HEK293 (cell line): ENCODE measurements around the gene FKBP8.

Experiments used
- CTCF ChIA-PET: fragments of 350-600 bp; formaldehyde crosslinking; extraction: SDS; loops from one replicate; lab custom pipeline; 2021; ENCODE audit warnings: antibody characterized with exemption; lab: Yijun Ruan, JAX
- POLR2A ChIA-PET: fragments of 300-600 bp; formaldehyde crosslinking; extraction: SDS; loops from one replicate; lab custom pipeline; 2020; ENCODE audit warnings: antibody characterized with exemption, inconsistent platforms; lab: Yijun Ruan, JAX
- H3K27ac ChIP-seq: fragments of 200-500 bp; sonication (Bioruptor generic); 2 replicates; pipeline ENCODE4 v1.5.1; 2014; ENCODE audit warnings: low read depth, low read length, control low read depth, inconsistent platforms; ENCODE audit errors: extremely low read depth
- H3K36me3 ChIP-seq, 2 experiments: fragments of 200-500 bp in 1 of 2; sonication (Bioruptor generic) in 1 of 2; 1 replicate in 1 of 2; 2 replicates in 1 of 2; pipeline ENCODE4 v1.5.1; 2014 to 2017; ENCODE audit warnings: inconsistent platforms in 2 of 2, low read length in 2 of 2; ENCODE audit not compliant: control insufficient read depth in 2 of 2, insufficient read depth in 1 of 2
- H3K4me1 ChIP-seq: fragments of 200-500 bp; sonication (Bioruptor generic); 2 replicates; pipeline ENCODE4 v1.5.1; 2014; ENCODE audit warnings: mild to moderate bottlenecking, low read length, inconsistent platforms; ENCODE audit not compliant: control insufficient read depth, insufficient read depth
- H3K4me3 ChIP-seq: 2 replicates; pipeline ENCODE4 v1.5.1; 2011; ENCODE audit warnings: low read depth, mild to moderate bottlenecking, control low read depth, low read length, moderate library complexity
- H3K9me3 ChIP-seq: fragments of 200-500 bp; sonication (Bioruptor generic); 2 replicates; pipeline ENCODE4 v1.5.1; 2014; ENCODE audit warnings: low read depth, low read length, inconsistent platforms; ENCODE audit not compliant: control insufficient read depth, insufficient read depth
- GFI1B ChIP-seq: fragments of 450-650 bp; formaldehyde crosslinking; IDR thresholded peaks from 2 replicates; pipeline ENCODE4 v1.5.1; 2016; ENCODE audit warnings: missing biosample characterization, missing genetic modification characterization
- GLIS1 ChIP-seq: fragments of 450-650 bp; formaldehyde crosslinking; IDR thresholded peaks from 2 replicates; pipeline ENCODE4 v1.5.1; 2016; ENCODE audit warnings: missing biosample characterization, missing genetic modification characterization
- KLF9 ChIP-seq: fragments of 450-650 bp; formaldehyde crosslinking; IDR thresholded peaks from 2 replicates; pipeline ENCODE4 v1.5.1; 2016; ENCODE audit warnings: missing biosample characterization, missing genetic modification characterization, low read depth
- TRIM28 ChIP-seq: IDR thresholded peaks from 2 replicates; pipeline ENCODE4 v1.6.1; 2011; ENCODE audit warnings: low read length, control low read depth, borderline replicate concordance
- ZFP3 ChIP-seq: fragments of 450-650 bp; formaldehyde crosslinking; IDR thresholded peaks from 2 replicates; pipeline ENCODE4 v1.5.1; 2016; ENCODE audit warnings: low read depth, missing biosample characterization, missing genetic modification characterization
- ZNF132 ChIP-seq: fragments of 450-650 bp; formaldehyde crosslinking; IDR thresholded peaks from 2 replicates; pipeline ENCODE4 v1.5.1; 2017; ENCODE audit warnings: missing biosample characterization, missing genetic modification characterization, borderline replicate concordance
- ZNF138 ChIP-seq: fragments of 450-650 bp; formaldehyde crosslinking; IDR thresholded peaks from 2 replicates; pipeline ENCODE4 v1.5.1; 2016; ENCODE audit warnings: missing biosample characterization, missing genetic modification characterization, borderline replicate concordance
- ZNF148 ChIP-seq: fragments of 450-650 bp; formaldehyde crosslinking; IDR thresholded peaks from 2 replicates; pipeline ENCODE4 v1.5.0; 2017; ENCODE audit warnings: missing biosample characterization, missing genetic modification characterization, borderline replicate concordance
- ZNF335 ChIP-seq: fragments of 450-650 bp; formaldehyde crosslinking; conservative IDR thresholded peaks from 2 replicates; pipeline ENCODE4 v1.5.1; 2016; ENCODE audit warnings: missing biosample characterization, missing genetic modification characterization
- ZNF423 ChIP-seq: fragments of 450-650 bp; formaldehyde crosslinking; IDR thresholded peaks from 2 replicates; pipeline ENCODE4 v1.5.1; 2016; ENCODE audit warnings: missing biosample characterization, missing genetic modification characterization
- ZNF501 ChIP-seq: fragments of 450-650 bp; formaldehyde crosslinking; IDR thresholded peaks from 2 replicates; pipeline ENCODE4 v1.5.1; 2016; ENCODE audit warnings: missing biosample characterization, missing genetic modification characterization
- ZNF544 ChIP-seq: fragments of 450-650 bp; formaldehyde crosslinking; IDR thresholded peaks from 2 replicates; pipeline ENCODE4 v1.5.0; 2017; ENCODE audit warnings: missing biosample characterization, missing genetic modification characterization
- ZNF558 ChIP-seq: fragments of 450-650 bp; formaldehyde crosslinking; IDR thresholded peaks from 2 replicates; pipeline ENCODE4 v1.5.1; 2016; ENCODE audit warnings: missing biosample characterization, missing genetic modification characterization
- ZNF596 ChIP-seq: fragments of 450-650 bp; IDR thresholded peaks from 2 replicates; pipeline ENCODE4 v1.5.0; 2018; ENCODE audit warnings: missing biosample characterization, mild to moderate bottlenecking, missing genetic modification characterization, moderate library complexity
- ZNF664 ChIP-seq: fragments of 450-650 bp; formaldehyde crosslinking; IDR thresholded peaks from 2 replicates; pipeline ENCODE4 v1.5.1; 2016; ENCODE audit warnings: missing biosample characterization, missing genetic modification characterization
- ZSCAN4 ChIP-seq: fragments of 450-650 bp; formaldehyde crosslinking; IDR thresholded peaks from 2 replicates; pipeline ENCODE4 v1.5.1; 2017; ENCODE audit warnings: missing biosample characterization, missing genetic modification characterization
- TF ChIP-seq, protein P1 (sequence below): fragments of 450-650 bp; formaldehyde crosslinking; IDR thresholded peaks from 2 replicates; pipeline ENCODE4 v1.5.1; 2016; ENCODE audit warnings: missing biosample characterization, missing genetic modification characterization
- TF ChIP-seq, protein P2 (sequence below): fragments of 450-650 bp; formaldehyde crosslinking; IDR thresholded peaks from 2 replicates; pipeline ENCODE4 v1.5.1; 2016; ENCODE audit warnings: missing biosample characterization, missing genetic modification characterization

The FKBP8 gene

GRCh38 chr19:18518639-18519038 lies 24.7 kb downstream of the FKBP8 start (continued):
- TF ChIP-seq, protein P1, sequence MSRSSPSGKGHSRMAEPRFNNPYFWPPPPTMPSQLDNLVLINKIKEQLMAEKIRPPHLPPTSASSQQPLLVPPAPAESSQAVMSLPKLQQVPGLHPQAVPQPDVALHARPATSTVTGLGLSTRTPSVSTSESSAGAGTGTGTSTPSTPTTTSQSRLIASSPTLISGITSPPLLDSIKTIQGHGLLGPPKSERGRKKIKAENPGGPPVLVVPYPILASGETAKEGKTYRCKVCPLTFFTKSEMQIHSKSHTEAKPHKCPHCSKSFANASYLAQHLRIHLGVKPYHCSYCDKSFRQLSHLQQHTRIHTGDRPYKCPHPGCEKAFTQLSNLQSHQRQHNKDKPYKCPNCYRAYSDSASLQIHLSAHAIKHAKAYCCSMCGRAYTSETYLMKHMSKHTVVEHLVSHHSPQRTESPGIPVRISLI (tag by site-specific recombination), result no peak
- TF ChIP-seq ZSCAN4 (tag by site-specific recombination), result no peak
- no peak for TF ChIP-seq TRIM28
- TF ChIP-seq, protein P2, sequence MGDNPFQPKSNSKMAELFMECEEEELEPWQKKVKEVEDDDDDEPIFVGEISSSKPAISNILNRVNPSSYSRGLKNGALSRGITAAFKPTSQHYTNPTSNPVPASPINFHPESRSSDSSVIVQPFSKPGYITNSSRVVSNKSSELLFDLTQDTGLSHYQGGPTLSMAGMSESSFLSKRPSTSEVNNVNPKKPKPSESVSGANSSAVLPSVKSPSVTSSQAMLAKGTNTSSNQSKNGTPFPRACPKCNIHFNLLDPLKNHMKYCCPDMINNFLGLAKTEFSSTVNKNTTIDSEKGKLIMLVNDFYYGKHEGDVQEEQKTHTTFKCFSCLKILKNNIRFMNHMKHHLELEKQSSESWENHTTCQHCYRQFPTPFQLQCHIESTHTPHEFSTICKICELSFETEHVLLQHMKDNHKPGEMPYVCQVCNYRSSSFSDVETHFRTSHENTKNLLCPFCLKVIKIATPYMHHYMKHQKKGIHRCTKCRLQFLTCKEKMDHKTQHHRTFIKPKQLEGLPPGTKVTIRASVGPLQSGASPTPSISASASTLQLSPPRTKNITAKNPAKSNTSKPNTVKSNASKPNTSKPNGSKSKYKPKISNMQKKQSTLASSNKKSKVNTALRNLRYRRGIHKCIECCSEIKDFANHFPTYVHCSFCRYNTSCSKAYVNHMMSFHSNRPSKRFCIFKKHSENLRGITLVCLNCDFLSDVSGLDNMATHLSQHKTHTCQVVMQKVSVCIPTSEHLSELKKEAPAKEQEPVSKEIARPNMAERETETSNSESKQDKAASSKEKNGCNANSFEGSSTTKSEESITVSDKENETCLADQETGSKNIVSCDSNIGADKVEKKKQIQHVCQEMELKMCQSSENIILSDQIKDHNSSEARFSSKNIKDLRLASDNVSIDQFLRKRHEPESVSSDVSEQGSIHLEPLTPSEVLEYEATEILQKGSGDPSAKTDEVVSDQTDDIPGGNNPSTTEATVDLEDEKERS (tag by site-specific recombination), result no peak
- no peak for TF ChIP-seq ZNF596

DNA sequence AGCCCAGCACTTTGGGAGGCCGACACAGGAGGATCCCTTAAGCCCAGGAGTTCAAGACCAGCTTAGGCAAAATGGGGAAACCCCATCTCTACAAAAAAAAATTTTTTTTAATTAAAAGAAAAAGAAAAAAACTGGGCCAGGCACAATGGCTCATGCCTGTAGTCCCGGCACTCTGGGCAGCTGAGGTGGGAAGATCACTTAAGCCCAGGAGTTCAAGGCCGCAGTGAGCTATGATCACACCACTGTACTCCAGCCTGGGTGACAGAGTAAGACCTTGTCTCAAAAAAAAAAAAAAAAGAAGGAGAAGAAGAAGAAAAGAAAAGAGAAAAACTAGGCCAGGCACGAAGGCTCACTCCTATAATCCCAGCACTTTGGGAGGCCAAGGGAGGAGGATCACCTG lies 25.8 kb downstream of the FKBP8 start:
- H3K9me3 ChIP-seq, result no peaks in the 10 kb centered on the region
- no peak overlapping the region for H3K27ac ChIP-seq
- TF ChIP-seq ZNF335, result no peak
- TF ChIP-seq ZNF664, result no peak
- no peak for TF ChIP-seq ZNF138 (tag by site-specific recombination)
- no peak for TF ChIP-seq ZFP3
- TF ChIP-seq GLIS1 (tag by site-specific recombination), result no peak
- no peak for TF ChIP-seq ZNF148 (tag by site-specific recombination)
- no peak for TF ChIP-seq KLF9 (tag by site-specific recombination)
- TF ChIP-seq GFI1B (tag by site-specific recombination), result no peak
- TF ChIP-seq ZNF544, result no peak
- no peak for TF ChIP-seq ZNF501 (tag by site-specific recombination)
- no peak for TF ChIP-seq ZNF132 (tag by site-specific recombination)
- no peak for TF ChIP-seq ZNF558 (tag by site-specific recombination)
- TF ChIP-seq ZNF423 (tag by site-specific recombination), result no peak
- TF ChIP-seq, all 188 proteins: peak for 0
- Histone ChIP-seq H3K4me1 (peaks cover 3% of the 10 kb centered on the region; the same call in 1 of the 2 replicates), H3K36me3 (no peaks in the 10 kb centered on the region), H3K4me3 (no peak overlapping the region)
- ChIA-PET POLR2A (no interaction called here), CTCF (interaction anchor here (0.6 to 1.3 kb wide), 5 partner anchors 48 to 356 kb away, joined by 3 to 7 read pairs (median 3); partner anchors contain the start of gene REX1BD)
